K562 (cell line): ENCODE measurements around the gene MBNL2. TPM values are rescaled to one million over a fixed set of nuclear protein-coding genes. Genes with fewer than 3 reads are reported as not detected.

Source experiments
- ATF1 ChIP-seq, 2 experiments: fragments of 450-650 bp in 1 of 2; IDR thresholded peaks; 2 replicates each; pipeline ENCODE4 v1.6.1; 2016; ENCODE audit warnings: missing compliant biosample characterization in 1 of 2, missing genetic modification characterization in 1 of 2
- BMI1 ChIP-seq: fragments of 150-350 bp; IDR thresholded peaks from 2 replicates; pipeline ENCODE4 v1.6.1; 2014; ENCODE audit warnings: low read length
- DIDO1 ChIP-seq: fragments of 450-650 bp; IDR thresholded peaks from 2 replicates; pipeline ENCODE4 v1.6.1; 2016; ENCODE audit warnings: low read depth, missing biosample characterization, missing genetic modification characterization
- E2F3 ChIP-seq: fragments of 250-450 bp; sonication (Bioruptor Pico); IDR thresholded peaks from 2 replicates; pipeline ENCODE4 v1.4.0; 2020; ENCODE audit warnings: mild to moderate bottlenecking
- EP300 ChIP-seq: IDR thresholded peaks from 2 replicates; pipeline ENCODE4 v1.6.1; 2012; ENCODE audit warnings: low read length, improper control_type of control experiment
- HIVEP1 ChIP-seq: fragments of 250-450 bp; sonication (Bioruptor Pico); IDR thresholded peaks from 2 replicates; pipeline ENCODE4 v1.4.0; 2020; ENCODE audit warnings: mild to moderate bottlenecking
- JUN ChIP-seq, 2 experiments: sonication (generic) in 1 of 2; formaldehyde crosslinking in 1 of 2; IDR thresholded peaks; 2 replicates each; pipeline versions ENCODE4 v1.6.1 to v1.8.0; 2012 to 2022; ENCODE audit warnings: borderline replicate concordance in 2 of 2, mild to moderate bottlenecking in 2 of 2, improper control_type of control experiment in 1 of 2, low read depth in 1 of 2, low read length in 1 of 2, missing genetic modification reagents in 1 of 2
- L3MBTL2 ChIP-seq: fragments of 450-650 bp; IDR thresholded peaks from 2 replicates; pipeline ENCODE4 v1.6.1; 2016; ENCODE audit warnings: mild to moderate bottlenecking, moderate library complexity
- MCM2 ChIP-seq: fragments of 450-650 bp; IDR thresholded peaks from 2 replicates; pipeline ENCODE4 v1.6.1; 2017; ENCODE audit warnings: low read depth, mild to moderate bottlenecking
- MCM7 ChIP-seq, 2 experiments: fragments of 450-650 bp; IDR thresholded peaks; 2 replicates each; pipeline ENCODE4 v1.6.1; 2016 to 2018
- NELFE ChIP-seq: IDR thresholded peaks from 2 replicates; pipeline ENCODE4 v1.6.1; 2011; ENCODE audit warnings: mild to moderate bottlenecking; ENCODE audit not compliant: insufficient read depth, insufficient read length
- NFATC3 ChIP-seq: fragments of 450-650 bp; IDR thresholded peaks from 2 replicates; pipeline ENCODE4 v1.6.1; 2017; ENCODE audit warnings: mild to moderate bottlenecking
- SAFB2 ChIP-seq: fragments of 200-400 bp; formaldehyde crosslinking; IDR thresholded peaks from 2 replicates; pipeline ENCODE4 v1.6.1; 2018; ENCODE audit warnings: borderline replicate concordance, low read length, low read depth, moderate library complexity; ENCODE audit not compliant: severe bottlenecking
- TCF7 ChIP-seq: sonication (generic); IDR thresholded peaks from 2 replicates; pipeline ENCODE4 v1.6.1; 2016; ENCODE audit warnings: antibody characterized with exemption, borderline replicate concordance
- THRB ChIP-seq: fragments of 450-650 bp; formaldehyde crosslinking; conservative IDR thresholded peaks from 2 replicates; pipeline ENCODE4 v1.4.0; 2022; ENCODE audit warnings: mild to moderate bottlenecking, missing genetic modification characterization
- USF1 ChIP-seq: sonication (generic); formaldehyde crosslinking; IDR thresholded peaks from 2 replicates; pipeline ENCODE4 v1.9.0; 2022; ENCODE audit warnings: mild to moderate bottlenecking, missing genetic modification reagents
- ZBTB49 ChIP-seq: sonication (generic); formaldehyde crosslinking; IDR thresholded peaks from 2 replicates; pipeline ENCODE4 v1.8.0; 2022; ENCODE audit warnings: missing genetic modification reagents, mild to moderate bottlenecking, borderline replicate concordance
- ZNF263 ChIP-seq: sonication (generic); formaldehyde crosslinking; IDR thresholded peaks from 2 replicates; pipeline ENCODE4 v1.8.0; 2022; ENCODE audit warnings: mild to moderate bottlenecking, missing genetic modification reagents, borderline replicate concordance
- ZNF316 ChIP-seq: fragments of 450-650 bp; IDR thresholded peaks from 2 replicates; pipeline ENCODE4 v1.6.1; 2016
- ZNF764 ChIP-seq: fragments of 250-450 bp; sonication (Bioruptor Pico); IDR thresholded peaks from 2 replicates; pipeline ENCODE4 v1.4.0; 2020; ENCODE audit warnings: low read depth, mild to moderate bottlenecking, moderate library complexity
- polyA plus RNA-seq, 8 experiments: library from polyadenylated mRNA; depleted of rRNA in 4 of 8; stranded (reverse) in 5 of 8; unstranded in 3 of 8; fragments of >200 nt; fragmentation: Nextera tagmentation in 2 of 8; fragmentation: Illumina TruSeq in 1 of 8; extraction: Ambion mirVana in 2 of 8; extraction: Trizol in 1 of 8; gene quantifications; 2 replicates each; pipeline versions ENCODE4 v1.2.1 to v1.2.3, GENCODE V29; 2011 to 2014; ENCODE audit warnings: inconsistent platforms in 1 of 8, missing spikeins in 1 of 8
- total RNA-seq, 7 experiments: library from RNA; depleted of rRNA in 6 of 7; stranded (reverse); fragments of >200 nt in 6 of 7; fragmentation: Illumina TruSeq in 2 of 7; extraction: Trizol in 2 of 7; gene quantifications; 2 replicates each; pipeline versions ENCODE4 v1.2.1 to v1.2.3, GENCODE V29; 2011 to 2021; ENCODE audit warnings: low replicate concordance in 1 of 7
- TF ChIP-seq, protein P1 (sequence below): fragments of 250-450 bp; sonication (Bioruptor Pico); IDR thresholded peaks from 2 replicates; pipeline ENCODE4 v1.5.0; 2021
- TF ChIP-seq, protein P2 (sequence below): fragments of 450-650 bp; IDR thresholded peaks from 2 replicates; pipeline ENCODE4 v1.6.1; 2016

Gene MBNL2
- total and polyA plus RNA-seq, 9 of the 15 experiments (the other 6 are each of a cell fraction or from before 2014, with no cell fraction given): 7.0 to 24.8 (median 13.8) TPM

DNA sequence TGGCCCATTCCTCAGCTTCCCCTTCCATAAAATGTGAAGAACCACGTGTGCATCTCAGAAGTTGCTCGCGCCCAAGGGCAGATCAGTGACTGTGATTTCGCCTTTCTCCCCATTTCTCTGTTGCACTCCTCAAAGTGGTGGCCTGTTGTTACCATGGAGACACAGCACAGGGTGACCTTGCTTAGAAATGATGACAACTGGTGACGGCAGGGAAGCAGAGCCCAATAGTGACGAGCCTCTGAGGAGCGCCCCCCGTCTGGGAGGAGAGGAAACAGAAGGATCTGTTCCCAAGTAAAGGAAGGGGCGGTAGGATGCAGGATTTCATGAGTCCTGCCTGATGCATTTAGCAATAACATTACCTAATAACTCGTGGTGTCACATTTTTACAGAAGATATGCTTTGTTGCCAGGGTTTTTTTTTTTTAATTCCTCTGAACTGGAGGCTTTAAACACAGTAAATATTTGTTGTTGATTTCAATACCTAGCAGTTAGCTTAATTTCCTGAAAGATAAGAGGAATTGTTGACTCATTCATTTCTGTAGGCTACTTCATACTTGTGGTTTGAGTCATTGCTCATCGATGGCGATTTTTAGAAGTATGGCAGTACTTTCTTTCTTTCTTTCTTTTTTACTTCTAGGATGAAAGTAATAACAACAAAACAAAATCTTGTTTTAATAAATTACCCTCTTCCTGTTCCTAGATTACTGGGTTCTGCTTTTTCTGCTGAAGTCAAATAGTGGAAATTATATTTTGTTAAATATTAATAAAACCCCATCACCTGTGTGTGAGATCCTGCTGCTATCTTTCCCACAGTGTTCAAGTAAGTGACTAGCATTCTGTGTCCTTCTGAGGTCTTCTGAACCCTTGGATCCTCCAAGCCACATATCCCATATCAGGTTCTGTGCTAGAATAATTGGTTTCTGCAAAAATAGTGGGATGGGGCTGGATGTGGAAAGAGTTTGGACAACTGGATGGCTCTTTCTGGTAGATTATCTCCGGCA, 36.0 kb downstream of the MBNL2 start (continued):
- TF ChIP-seq ZNF764 (no peak), ATF1 (CRISPR knock-in tag; IDR thresholded peaks at IDR 0.05) (no peak), ATF1 (tag; IDR thresholded peaks at IDR 0.05) (peak; percentile 88), DIDO1 (tag) (no peak), SAFB2 (no peak), E2F3 (CRISPR knock-in tag) (no peak), BMI1 (no peak), ZNF263 (CRISPR knock-in tag) (no peak), USF1 (CRISPR knock-in tag) (peak; percentile 44; the same call in 1 of the 2 replicates), NELFE (no peak), JUN (IDR thresholded peaks at IDR 0.05; ENCODE audit: borderline replicate concordance, low read depth, low read length) (peak; percentile 72; the same call in 1 of the 2 replicates), JUN (CRISPR knock-in tag; IDR thresholded peaks at IDR 0.05; ENCODE audit: borderline replicate concordance) (no peak), MCM2 (no peak), HIVEP1 (CRISPR knock-in tag) (no peak), TCF7 (no peak), ZNF316 (peak; percentile 92), THRB (CRISPR knock-in tag) (no peak), ZBTB49 (CRISPR knock-in tag) (no peak), L3MBTL2 (peak; percentile 54; the same call in 1 of the 2 replicates), EP300 (peak; percentile 75), MCM7 (IDR thresholded peaks at IDR 0.05) (no peak), NFATC3 (0 out of 2 replicates have a peak, but pooled peaks have one; percentile 57)
- TF ChIP-seq, protein P1, sequence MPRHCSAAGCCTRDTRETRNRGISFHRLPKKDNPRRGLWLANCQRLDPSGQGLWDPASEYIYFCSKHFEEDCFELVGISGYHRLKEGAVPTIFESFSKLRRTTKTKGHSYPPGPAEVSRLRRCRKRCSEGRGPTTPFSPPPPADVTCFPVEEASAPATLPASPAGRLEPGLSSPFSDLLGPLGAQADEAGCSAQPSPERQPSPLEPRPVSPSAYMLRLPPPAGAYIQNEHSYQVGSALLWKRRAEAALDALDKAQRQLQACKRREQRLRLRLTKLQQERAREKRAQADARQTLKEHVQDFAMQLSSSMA (CRISPR knock-in tag): no peak
- TF ChIP-seq, protein P2, sequence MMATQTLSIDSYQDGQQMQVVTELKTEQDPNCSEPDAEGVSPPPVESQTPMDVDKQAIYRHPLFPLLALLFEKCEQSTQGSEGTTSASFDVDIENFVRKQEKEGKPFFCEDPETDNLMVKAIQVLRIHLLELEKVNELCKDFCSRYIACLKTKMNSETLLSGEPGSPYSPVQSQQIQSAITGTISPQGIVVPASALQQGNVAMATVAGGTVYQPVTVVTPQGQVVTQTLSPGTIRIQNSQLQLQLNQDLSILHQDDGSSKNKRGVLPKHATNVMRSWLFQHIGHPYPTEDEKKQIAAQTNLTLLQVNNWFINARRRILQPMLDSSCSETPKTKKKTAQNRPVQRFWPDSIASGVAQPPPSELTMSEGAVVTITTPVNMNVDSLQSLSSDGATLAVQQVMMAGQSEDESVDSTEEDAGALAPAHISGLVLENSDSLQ: peak; percentile 73
